CD14-positive monocyte (primary cell): Measurements from ENCODE around the gene LRRC3. TPM values are rescaled to one million over a fixed set of nuclear protein-coding genes. Genes with fewer than 3 reads are reported as not detected.

Experiments used
- DNase-seq, 3 donors: peaks; one replicate each; pipeline ENCODE4 v3.0.0-alpha.2; 2011 to 2022
- H2AFZ ChIP-seq: 2 replicates; pipeline ENCODE4 v1.6.0; 2012; ENCODE audit warnings: mild to moderate bottlenecking, low read depth, low read length, inconsistent platforms; ENCODE audit not compliant: insufficient read depth, poor library complexity, severe bottlenecking
- H3K27ac ChIP-seq, 2 donors: 1 replicate in 1 of 2; 2 replicates in 1 of 2; pipeline ENCODE4 v1.5.1; 2012 to 2013; ENCODE audit warnings: low read length in 2 of 2, control low read depth in 1 of 2, inconsistent platforms in 1 of 2, low read depth in 1 of 2, mild to moderate bottlenecking in 1 of 2
- H3K27me3 ChIP-seq, 2 donors: one replicate each; pipeline versions ENCODE4 v1.6.0 to v1.6.1; 2011 to 2013; ENCODE audit warnings: low read length in 2 of 2; ENCODE audit not compliant: control insufficient read depth in 2 of 2, insufficient read depth in 2 of 2
- H3K36me3 ChIP-seq, 2 donors: replicated peaks in 1 of 2; 1 replicate in 1 of 2; 2 replicates in 1 of 2; pipeline versions ENCODE4 v1.5.1 to v1.6.1; 2012 to 2013; ENCODE audit warnings: low read length in 2 of 2, control low read depth in 1 of 2, inconsistent platforms in 1 of 2, mild to moderate bottlenecking in 1 of 2; ENCODE audit not compliant: insufficient read depth in 2 of 2, control insufficient read depth in 1 of 2
- H3K4me1 ChIP-seq, 2 donors: 1 replicate in 1 of 2; 2 replicates in 1 of 2; pipeline versions ENCODE4 v1.5.1 to v1.6.1; 2012 to 2013; ENCODE audit warnings: low read length in 2 of 2, control low read depth in 1 of 2, inconsistent platforms in 1 of 2, mild to moderate bottlenecking in 1 of 2, moderate library complexity in 1 of 2; ENCODE audit not compliant: insufficient read depth in 2 of 2, control insufficient read depth in 1 of 2
- H3K4me2 ChIP-seq: replicated peaks from 2 replicates; pipeline ENCODE3; 2012; ENCODE audit warnings: low read length, moderate library complexity, mild to moderate bottlenecking; ENCODE audit not compliant: poor library complexity, severe bottlenecking; ENCODE audit errors: extremely low read depth
- H3K4me3 ChIP-seq, 3 experiments: fragments of 200-600 bp in 1 of 3; sonication (generic) in 1 of 3; replicated peaks in 1 of 3; 1 replicate in 2 of 3; 2 replicates in 1 of 3; pipeline ENCODE4 v1.5.1; 2011 to 2013; ENCODE audit warnings: low read length in 3 of 3, mild to moderate bottlenecking in 3 of 3, control low read depth in 2 of 3, low read depth in 2 of 3, inconsistent platforms in 1 of 3, moderate library complexity in 1 of 3
- H3K79me2 ChIP-seq: 2 replicates; pipeline ENCODE4 v1.6.0; 2012; ENCODE audit warnings: mild to moderate bottlenecking, control low read depth, inconsistent platforms, low read length, moderate library complexity; ENCODE audit not compliant: insufficient read depth
- H3K9ac ChIP-seq: 2 replicates; pipeline ENCODE4 v1.6.0; 2017; ENCODE audit warnings: low read length, mild to moderate bottlenecking; ENCODE audit not compliant: insufficient read depth, poor library complexity, severe bottlenecking
- H3K9me3 ChIP-seq, 2 donors: replicated peaks in 1 of 2; 1 replicate in 1 of 2; 2 replicates in 1 of 2; pipeline versions ENCODE4 v1.5.1 to v1.6.1; 2012 to 2013; ENCODE audit warnings: low read length in 2 of 2, control low read depth in 1 of 2; ENCODE audit not compliant: control insufficient read depth in 1 of 2, insufficient read depth in 1 of 2
- H4K20me1 ChIP-seq: 2 replicates; pipeline ENCODE4 v1.6.0; 2012; ENCODE audit warnings: mild to moderate bottlenecking, low read length, control low read depth, moderate library complexity; ENCODE audit not compliant: insufficient read depth
- H3K27ac Mint-ChIP-seq, 7 donors: one replicate each; pipeline ENCODE4 v1.8.0; 2020; ENCODE audit warnings: mild to moderate bottlenecking in 7 of 7, mixed read lengths in 7 of 7, moderate library complexity in 6 of 7, inconsistent platforms in 2 of 7
- H3K27me3 Mint-ChIP-seq, 3 donors: one replicate each; pipeline ENCODE4 v1.8.0; 2021 to 2022; ENCODE audit warnings: low read depth in 3 of 3, mild to moderate bottlenecking in 3 of 3, mixed read lengths in 3 of 3, moderate library complexity in 3 of 3, inconsistent platforms in 1 of 3
- H3K36me3 Mint-ChIP-seq, 2 donors: one replicate each; pipeline ENCODE4 v1.8.0; 2020; ENCODE audit warnings: mixed read lengths in 2 of 2, inconsistent platforms in 1 of 2, mild to moderate bottlenecking in 1 of 2
- H3K4me1 Mint-ChIP-seq: one replicate; pipeline ENCODE4 v1.8.0; 2020; ENCODE audit warnings: mild to moderate bottlenecking, mixed read lengths
- H3K4me3 Mint-ChIP-seq, 2 donors: one replicate each; pipeline ENCODE4 v1.8.0; 2020; ENCODE audit warnings: mild to moderate bottlenecking in 2 of 2, mixed read lengths in 2 of 2, moderate library complexity in 1 of 2
- H3K9me3 Mint-ChIP-seq, 7 donors: one replicate each; pipeline ENCODE4 v1.8.0; 2020 to 2022; ENCODE audit warnings: mixed read lengths in 7 of 7, mild to moderate bottlenecking in 6 of 7, moderate library complexity in 6 of 7, inconsistent platforms in 2 of 7
- WGBS: methylation state at CpG from one replicate; pipeline ENCODE4 v1.1.5; 2013; ENCODE audit warnings: missing lambda C conversion rate; ENCODE audit not compliant: insufficient coverage; 5-methylcytosine and 5-hydroxymethylcytosine counted together
- intact Hi-C, 2 donors: fragments of 100-400 bp; cut with micrococcal nuclease; formaldehyde crosslinking; loops; one replicate each; pipeline versions ENCODE4 v1.15.0 to v1.15.1; 2023
- polyA plus RNA-seq, 3 donors: library from polyadenylated mRNA; depleted of rRNA in 1 of 3; unstranded in 2 of 3; stranded (reverse) in 1 of 3; fragments of 300-500 nt in 2 of 3; fragments of >200 nt in 1 of 3; fragmentation: Illumina TruSeq in 2 of 3; gene quantifications; 1 replicate in 2 of 3; 2 replicates in 1 of 3; pipeline ENCODE4 v1.2.3, GENCODE V29; 2012 to 2021
- TF ChIP-seq, protein P1 (sequence below): fragments of 200-600 bp; IDR thresholded peaks from one replicate; pipeline ENCODE4 v1.8.0; 2022; ENCODE audit warnings: antibody characterized with exemption, mild to moderate bottlenecking

LRRC3 gene
- polyA plus RNA-seq, 3 donors, result 0.30 to 0.59 (median 0.41) TPM

DNA sequence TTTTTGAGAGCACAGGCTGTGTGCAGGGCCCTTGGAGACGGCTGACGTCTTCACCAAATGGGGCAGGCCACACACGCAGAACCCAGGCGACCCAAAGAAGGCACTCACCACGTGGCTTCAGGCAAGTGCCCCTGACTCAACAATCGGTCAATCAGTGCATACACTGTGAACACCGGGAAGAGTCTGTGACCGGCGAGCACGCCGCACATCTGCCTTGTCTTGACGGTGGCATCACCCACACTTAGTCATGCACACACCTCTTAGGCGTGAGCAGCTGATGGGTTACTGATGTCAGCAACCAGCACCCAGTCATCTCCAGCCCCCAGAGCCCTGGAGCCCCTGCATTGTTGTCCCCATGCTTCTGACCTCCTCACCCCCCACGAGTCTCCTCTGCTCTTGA is 4.9 kb upstream of the LRRC3 start:
- Histone ChIP-seq H3K27ac (no peak overlapping the region), H3K9ac (no peak overlapping the region), H3K79me2 (no peaks in the 10 kb centered on the region), H3K4me2 (no peak overlapping the region), H4K20me1 (no peaks in the 10 kb centered on the region), H3K27me3 (peaks cover 0 to 12% of the 10 kb centered on the region in 2 donors), H3K36me3 (no peaks in the 10 kb centered on the region), H3K9me3 (peaks cover 0 to 9% of the 10 kb centered on the region in 2 donors), H3K4me1 (peaks cover 0 to 4% of the 10 kb centered on the region in 2 donors), H2AFZ (no peak overlapping the region), H3K4me3 (no peak overlapping the region)
- Mint-ChIP-seq H3K9me3 (peaks cover 9 to 31% (median 20%) of the 10 kb centered on the region in 7 donors), H3K27me3 (peaks cover 25 to 66% (median 37%) of the 10 kb centered on the region in 3 donors), H3K4me3 (no peak overlapping the region), H3K27ac (no peak overlapping the region), H3K4me1 (peaks cover 4% of the 10 kb centered on the region), H3K36me3 (no peaks in the 10 kb centered on the region)
- TF ChIP-seq, protein P1, sequence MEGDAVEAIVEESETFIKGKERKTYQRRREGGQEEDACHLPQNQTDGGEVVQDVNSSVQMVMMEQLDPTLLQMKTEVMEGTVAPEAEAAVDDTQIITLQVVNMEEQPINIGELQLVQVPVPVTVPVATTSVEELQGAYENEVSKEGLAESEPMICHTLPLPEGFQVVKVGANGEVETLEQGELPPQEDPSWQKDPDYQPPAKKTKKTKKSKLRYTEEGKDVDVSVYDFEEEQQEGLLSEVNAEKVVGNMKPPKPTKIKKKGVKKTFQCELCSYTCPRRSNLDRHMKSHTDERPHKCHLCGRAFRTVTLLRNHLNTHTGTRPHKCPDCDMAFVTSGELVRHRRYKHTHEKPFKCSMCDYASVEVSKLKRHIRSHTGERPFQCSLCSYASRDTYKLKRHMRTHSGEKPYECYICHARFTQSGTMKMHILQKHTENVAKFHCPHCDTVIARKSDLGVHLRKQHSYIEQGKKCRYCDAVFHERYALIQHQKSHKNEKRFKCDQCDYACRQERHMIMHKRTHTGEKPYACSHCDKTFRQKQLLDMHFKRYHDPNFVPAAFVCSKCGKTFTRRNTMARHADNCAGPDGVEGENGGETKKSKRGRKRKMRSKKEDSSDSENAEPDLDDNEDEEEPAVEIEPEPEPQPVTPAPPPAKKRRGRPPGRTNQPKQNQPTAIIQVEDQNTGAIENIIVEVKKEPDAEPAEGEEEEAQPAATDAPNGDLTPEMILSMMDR, result no peak
- intact Hi-C loops, result loop anchor here in 1 of 2 donors (5.0 to 10.0 kb wide), 2 partner anchors 113 to 364 kb away; partner anchors contain the start of genes CFAP410 and SUMO3
- 88% methylated on average over 14 of the region's 14 CpGs for WGBS
- DNase-seq, result no peak

DNA sequence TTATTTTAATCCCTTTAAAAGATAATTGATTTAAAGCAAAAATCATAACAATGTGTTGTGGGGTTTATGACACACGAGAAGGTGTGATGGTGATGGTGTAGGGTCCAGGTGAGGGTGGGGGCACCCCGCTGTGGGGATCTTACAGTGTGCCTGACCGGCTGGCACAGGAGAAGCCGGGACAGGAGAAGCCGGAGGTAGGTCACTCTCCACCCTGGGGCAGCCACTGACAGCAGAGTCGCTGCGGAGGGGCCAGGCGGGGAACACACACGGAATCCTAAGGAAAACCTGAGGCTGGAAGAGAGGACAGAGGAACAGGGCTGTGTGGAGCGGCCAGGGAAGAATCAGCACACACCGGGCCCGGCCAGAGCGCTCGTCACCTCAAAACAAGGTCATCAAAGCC is 4.3 kb upstream of the LRRC3 start:
- no peak overlapping the region for H3K4me2 ChIP-seq
- no peak overlapping the region for H3K27ac ChIP-seq
- no peaks in the 10 kb centered on the region for H4K20me1 ChIP-seq
- peaks cover 0 to 9% of the 10 kb centered on the region in 2 donors for H3K9me3 ChIP-seq
- Mint-ChIP-seq H3K4me3 (no peak overlapping the region), H3K36me3 (no peaks in the 10 kb centered on the region), H3K4me1 (peaks cover 4% of the 10 kb centered on the region), H3K27me3 (peaks cover 23 to 62% (median 36%) of the 10 kb centered on the region in 3 donors), H3K27ac (no peak overlapping the region), H3K9me3 (peaks cover 9 to 31% (median 19%) of the 10 kb centered on the region in 7 donors)
- H3K4me3 ChIP-seq, result no peak overlapping the region
- H3K9ac ChIP-seq, result no peak overlapping the region
- intact Hi-C loops, result loop anchor here in 1 of 2 donors (5.0 to 10.0 kb wide), 2 partner anchors 114 to 364 kb away; partner anchors contain the start of genes CFAP410 and SUMO3
- H3K79me2 ChIP-seq, result no peaks in the 10 kb centered on the region
- 89% methylated on average over 11 of the region's 14 CpGs for WGBS
- peaks cover 2 to 8% of the 10 kb centered on the region in 2 donors for H3K4me1 ChIP-seq
- H3K27me3 ChIP-seq, result peaks cover 0 to 12% of the 10 kb centered on the region in 2 donors
- H2AFZ ChIP-seq, result no peak overlapping the region
- no peak for DNase-seq
- TF ChIP-seq, protein P1, result no peak
- no peaks in the 10 kb centered on the region for H3K36me3 ChIP-seq
